HG02970 (cell line): ENCODE measurements around the gene LRRC75A.
"Not testable (repeated sequence)": the region's sequence is repeated elsewhere in the genome, so short reads cannot be mapped to it uniquely, and the experiment has no call there.

ENCODE experiments used
- ATAC-seq: cut with Tn5 transposase; IDR thresholded peaks from one replicate; pipeline ENCODE4 v1.9.1; 2021; ENCODE audit warnings: mild to moderate bottlenecking, moderate library complexity, moderate number of reproducible peaks; ENCODE audit not compliant: unreplicated experiment, low FRiP score

The LRRC75A gene

GRCh38 chr17:16415031-16415924, 76.7 kb downstream of the LRRC75A start, which contains the start of gene TRPV2:
Gene TRPV2, plus strand, starts transcription at chr17:16415571. Its CDS starts 2,098 bp downstream, at chr17:16417669.
- ATAC-seq, result no peak

- peak; percentile 84 for ATAC-seq
Measured at GRCh38 chr17:16407911-16408588, 83.9 kb downstream of the LRRC75A start.

DNA sequence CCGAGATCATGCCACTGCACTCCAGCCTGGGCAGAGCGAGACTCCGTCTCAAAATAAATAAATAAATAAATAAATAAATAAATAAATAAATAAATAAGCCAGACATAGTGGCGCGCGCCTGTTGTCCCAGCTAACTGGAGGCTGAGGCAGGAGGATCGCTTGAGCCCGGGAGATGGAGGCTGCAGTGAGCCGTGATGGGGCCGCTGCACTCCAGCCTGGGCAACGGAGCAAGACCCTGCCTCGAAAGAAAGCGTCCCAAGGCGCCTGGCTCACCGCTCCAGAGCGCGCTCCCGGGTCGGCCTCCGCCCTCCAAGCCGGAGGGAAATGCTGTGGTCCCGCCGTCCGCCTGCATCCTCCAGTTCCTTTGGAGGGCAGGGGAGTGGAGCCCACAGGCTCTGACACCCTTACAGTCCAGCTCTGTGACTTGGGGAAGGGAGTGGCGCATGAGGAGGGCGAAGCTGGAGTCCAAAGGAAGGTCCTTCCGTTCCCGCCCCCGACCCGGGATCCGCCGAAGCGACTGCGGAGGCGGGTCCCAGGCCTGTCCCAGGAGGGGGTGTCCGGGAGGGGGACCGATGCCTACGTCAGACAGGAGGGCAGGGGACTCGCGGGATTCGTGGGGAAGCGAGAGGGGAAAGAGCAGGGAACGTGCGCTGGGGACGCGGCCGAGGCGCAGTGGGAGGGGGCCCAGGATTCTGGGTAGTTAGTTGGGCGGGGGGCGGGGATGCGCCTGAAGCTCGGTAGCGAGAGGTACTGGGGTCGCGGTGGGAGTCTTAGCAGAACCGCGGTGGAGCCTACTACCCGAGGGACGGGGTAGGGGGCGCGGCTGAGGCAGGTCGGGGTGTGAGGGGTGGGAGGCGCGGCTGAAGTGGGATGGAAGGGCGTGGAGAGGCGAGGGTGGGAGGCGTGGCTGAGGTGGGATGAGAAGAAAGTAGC, 85.0 kb downstream of the LRRC75A start:
- ATAC-seq, result no peak

- ATAC-seq, result not testable (repeated sequence)
Measured at GRCh38 chr17:16403847-16404246, 88.1 kb downstream of the LRRC75A start.

DNA sequence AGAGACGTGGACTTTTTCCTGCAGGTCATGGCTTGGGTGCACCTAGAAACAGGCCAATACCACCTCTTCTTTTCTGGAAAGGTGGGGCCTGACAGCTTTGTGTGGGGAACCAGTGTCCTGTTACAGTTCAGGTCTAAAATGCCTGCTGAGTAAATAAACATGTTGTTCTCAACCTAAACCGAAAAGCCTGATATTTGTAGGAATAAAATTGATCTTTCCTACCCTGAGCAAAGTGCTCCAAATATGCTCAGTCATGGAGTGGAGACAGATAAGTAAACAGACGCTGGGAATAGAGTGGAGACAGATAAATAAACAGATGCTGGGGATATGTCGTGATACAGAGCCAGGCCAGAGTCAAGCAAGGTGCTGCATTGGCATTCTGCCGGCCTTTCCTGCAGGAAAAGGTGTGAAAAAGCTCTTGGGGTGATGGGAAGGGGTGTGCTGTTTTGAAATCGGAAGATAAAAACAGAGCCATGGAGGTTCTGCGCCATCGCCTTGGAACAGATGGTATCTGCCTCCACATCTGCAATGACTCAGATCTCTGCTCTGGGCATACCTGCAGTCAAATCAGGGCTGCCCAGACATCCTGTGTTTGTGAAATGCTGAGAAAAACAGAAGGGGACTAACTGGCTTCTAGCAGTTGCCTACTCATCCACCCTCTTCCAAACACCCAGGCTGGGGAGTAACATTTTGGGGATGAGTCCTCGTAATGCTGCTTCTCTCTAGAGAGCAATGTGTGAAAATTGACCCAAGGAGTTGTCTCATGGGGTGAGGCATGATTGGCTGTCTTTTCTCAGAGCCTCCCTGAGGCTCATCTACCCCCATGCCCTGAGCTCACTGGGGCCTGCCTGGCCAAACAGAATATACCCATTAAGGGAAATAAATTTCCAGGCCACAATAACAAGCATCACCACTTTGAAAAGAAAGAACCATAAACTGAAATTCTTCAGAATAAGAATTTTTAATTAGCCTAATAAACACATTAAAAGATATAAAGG, 93.4 kb downstream of the LRRC75A start:
- ATAC-seq, result no peak

GRCh38 chr17:16396693-16397092, 95.3 kb downstream of the LRRC75A start:
- not testable (repeated sequence) for ATAC-seq

DNA sequence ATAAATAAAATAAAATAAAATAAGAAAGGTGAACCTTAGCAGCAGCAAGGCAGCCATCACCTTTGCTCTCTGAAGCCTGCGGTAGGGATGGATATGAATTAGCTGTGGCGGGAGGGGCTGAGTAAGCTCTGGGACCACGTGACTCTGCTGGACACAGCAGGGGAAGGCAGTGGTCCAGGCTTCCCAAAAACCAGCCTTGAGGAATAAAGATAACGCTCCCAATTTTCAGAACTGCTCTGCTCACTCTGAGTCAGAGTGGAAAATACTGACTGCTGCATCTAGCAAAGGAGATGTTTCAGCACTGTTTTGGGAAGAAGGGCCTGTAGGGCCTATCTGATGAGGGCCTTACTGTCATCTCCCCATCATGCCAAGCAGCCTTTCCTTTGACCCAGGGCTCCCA, 96.1 kb downstream of the LRRC75A start:
- ATAC-seq, result not testable (repeated sequence)

DNA sequence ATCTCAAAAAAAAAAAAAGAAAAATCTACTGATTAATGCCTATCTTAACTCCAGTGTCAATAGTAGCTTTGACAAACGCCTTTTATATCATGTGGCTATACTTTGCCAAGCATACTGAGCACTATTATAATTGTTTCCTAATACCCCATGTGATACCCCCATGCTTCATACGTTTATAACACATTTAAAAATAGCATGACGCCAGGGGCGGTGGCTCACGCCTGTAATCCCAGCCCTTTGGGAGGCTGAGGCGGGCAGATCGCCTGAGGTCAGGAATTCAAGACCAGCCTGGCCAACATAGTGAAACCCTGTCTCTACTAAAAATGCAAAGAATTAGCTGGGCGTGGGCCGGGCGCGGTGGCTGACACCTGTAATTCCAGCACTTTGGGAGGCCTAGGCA, 99.5 kb downstream of the LRRC75A start:
- not testable (repeated sequence) for ATAC-seq
